ENCODE measurements around the gene MVK. TPM values are rescaled to one million over a fixed set of nuclear protein-coding genes. Genes with fewer than 3 reads are reported as not detected.

Gene MVK
- total and polyA plus RNA-seq, 12 donors = 10.8 to 194 (median 25.2) TPM

DNA sequence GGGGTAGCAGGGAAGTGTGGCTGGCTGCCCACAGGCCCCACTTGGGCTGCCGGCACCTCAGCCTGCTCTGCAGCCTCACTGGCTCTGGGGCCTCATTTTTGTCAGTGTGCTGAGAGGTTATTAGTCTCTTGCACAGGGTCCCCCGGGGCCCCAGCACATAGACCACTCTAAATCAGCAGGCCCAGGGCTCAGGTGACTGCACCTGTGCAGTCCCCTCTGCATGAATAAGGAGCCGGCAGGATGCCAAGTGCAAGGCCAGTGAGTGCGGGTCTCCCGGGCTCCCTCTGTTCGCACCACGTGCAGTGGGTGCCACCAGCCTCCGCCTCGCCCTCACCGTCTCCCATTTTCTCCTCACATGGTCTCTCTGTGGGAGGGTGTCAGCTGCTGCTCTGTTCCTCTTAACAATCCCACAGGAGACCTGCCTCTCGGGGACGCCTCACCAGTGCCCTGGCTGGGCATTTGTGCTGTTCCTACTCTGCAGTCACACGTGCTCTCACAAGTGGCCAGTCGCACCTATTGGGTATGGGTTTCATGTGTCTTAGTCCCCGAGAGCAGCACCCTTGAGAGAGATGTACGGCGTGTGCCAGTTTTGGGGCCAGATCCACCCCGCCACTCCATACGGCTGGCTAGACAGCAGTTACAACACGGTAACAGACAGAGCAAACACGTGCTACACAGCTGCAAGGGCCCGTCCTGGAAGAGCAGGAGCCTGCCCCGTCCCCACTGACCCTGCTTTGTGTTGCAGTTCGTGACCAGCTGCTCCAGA, 40.7 kb upstream of the MVK start:
- no peak for DNase-seq
- Histone ChIP-seq H3K27ac (no peak overlapping the region), H3K9me3 (replicated peaks in 1 of 3) (no peaks in the 10 kb centered on the region), H3K27me3 (no peaks in the 10 kb centered on the region), H3K4me1 (replicated peaks in 1 of 2) (no peaks in the 10 kb centered on the region), H3K36me3 (replicated peaks in 1 of 2) (peaks cover 0 to 37% of the 10 kb centered on the region in 2 donors), H3K4me3 (no peak overlapping the region)
- TF ChIP-seq, protein P1, sequence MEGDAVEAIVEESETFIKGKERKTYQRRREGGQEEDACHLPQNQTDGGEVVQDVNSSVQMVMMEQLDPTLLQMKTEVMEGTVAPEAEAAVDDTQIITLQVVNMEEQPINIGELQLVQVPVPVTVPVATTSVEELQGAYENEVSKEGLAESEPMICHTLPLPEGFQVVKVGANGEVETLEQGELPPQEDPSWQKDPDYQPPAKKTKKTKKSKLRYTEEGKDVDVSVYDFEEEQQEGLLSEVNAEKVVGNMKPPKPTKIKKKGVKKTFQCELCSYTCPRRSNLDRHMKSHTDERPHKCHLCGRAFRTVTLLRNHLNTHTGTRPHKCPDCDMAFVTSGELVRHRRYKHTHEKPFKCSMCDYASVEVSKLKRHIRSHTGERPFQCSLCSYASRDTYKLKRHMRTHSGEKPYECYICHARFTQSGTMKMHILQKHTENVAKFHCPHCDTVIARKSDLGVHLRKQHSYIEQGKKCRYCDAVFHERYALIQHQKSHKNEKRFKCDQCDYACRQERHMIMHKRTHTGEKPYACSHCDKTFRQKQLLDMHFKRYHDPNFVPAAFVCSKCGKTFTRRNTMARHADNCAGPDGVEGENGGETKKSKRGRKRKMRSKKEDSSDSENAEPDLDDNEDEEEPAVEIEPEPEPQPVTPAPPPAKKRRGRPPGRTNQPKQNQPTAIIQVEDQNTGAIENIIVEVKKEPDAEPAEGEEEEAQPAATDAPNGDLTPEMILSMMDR (IDR thresholded peaks at IDR 0.05) = no peak
- no peak for TF ChIP-seq POLR2A (IDR thresholded peaks at IDR 0.05)
- 90 to 97% (median 93%) methylated on average over 15 to 24 of the region's 24 CpGs for WGBS, 4 donors
- intact Hi-C loops (cut with DNase I) = no loop called here

DNA sequence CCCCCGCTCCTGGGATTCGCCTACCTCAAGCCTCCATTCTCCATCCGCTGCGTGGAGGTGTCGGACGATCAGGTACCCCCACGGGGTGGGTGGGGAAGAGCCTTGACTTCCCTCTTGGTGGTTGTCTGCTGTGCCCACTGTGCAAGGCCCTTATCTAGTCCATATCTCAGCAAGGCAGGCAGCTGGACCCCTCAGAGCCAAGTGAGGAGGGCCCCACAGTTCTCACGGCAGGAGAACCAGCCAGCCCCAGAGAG, 40.2 kb upstream of the MVK start:
- WGBS, 4 donors = 93 to 98% (median 96%) methylated on average over 7 to 8 of the region's 8 CpGs
- Histone ChIP-seq H3K27me3 (no peaks in the 10 kb centered on the region), H3K4me1 (replicated peaks in 1 of 2) (no peaks in the 10 kb centered on the region), H3K4me3 (no peak overlapping the region), H3K36me3 (replicated peaks in 1 of 2) (peaks cover 0 to 37% of the 10 kb centered on the region in 2 donors), H3K9me3 (replicated peaks in 1 of 3) (no peaks in the 10 kb centered on the region), H3K27ac (no peak overlapping the region)
- intact Hi-C loops (cut with DNase I) = no loop called here
- no peak for TF ChIP-seq POLR2A (IDR thresholded peaks at IDR 0.05)
- TF ChIP-seq, protein P1 (IDR thresholded peaks at IDR 0.05) = no peak
- no peak for DNase-seq

DNA sequence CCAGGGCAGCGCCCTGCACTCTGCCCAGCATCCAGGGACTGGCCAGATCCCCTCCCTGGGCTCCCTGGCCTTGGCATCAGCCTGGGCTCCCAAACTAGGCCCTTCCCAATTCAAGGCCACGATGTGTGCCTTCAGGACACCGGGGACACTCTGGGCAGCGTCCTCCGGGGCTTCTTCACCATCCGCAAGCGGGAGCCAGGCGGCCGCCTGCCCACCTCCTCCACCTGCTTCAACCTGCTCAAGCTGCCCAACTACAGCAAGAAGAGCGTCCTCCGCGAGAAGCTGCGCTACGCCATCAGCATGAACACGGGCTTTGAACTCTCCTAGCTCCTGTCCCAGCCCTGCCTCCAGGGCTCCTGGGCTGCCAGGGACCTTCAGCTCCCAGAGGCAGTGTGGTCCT, 39.1 kb upstream of the MVK start:
- TF ChIP-seq POLR2A (IDR thresholded peaks at IDR 0.05) = no peak
- TF ChIP-seq, protein P1 (IDR thresholded peaks at IDR 0.05) = no peak
- DNase-seq = no peak
- Histone ChIP-seq H3K9me3 (replicated peaks in 1 of 3) (no peaks in the 10 kb centered on the region), H3K27me3 (no peaks in the 10 kb centered on the region), H3K4me3 (no peak overlapping the region), H3K4me1 (replicated peaks in 1 of 2) (peaks cover 0 to 3% of the 10 kb centered on the region in 2 donors), H3K27ac (no peak overlapping the region), H3K36me3 (replicated peaks in 1 of 2) (peaks cover 0 to 37% of the 10 kb centered on the region in 2 donors)
- intact Hi-C loops (cut with DNase I) = no loop called here
- WGBS, 4 donors = 85 to 98% (median 91%) methylated on average over 11 to 15 of the region's 15 CpGs

DNA sequence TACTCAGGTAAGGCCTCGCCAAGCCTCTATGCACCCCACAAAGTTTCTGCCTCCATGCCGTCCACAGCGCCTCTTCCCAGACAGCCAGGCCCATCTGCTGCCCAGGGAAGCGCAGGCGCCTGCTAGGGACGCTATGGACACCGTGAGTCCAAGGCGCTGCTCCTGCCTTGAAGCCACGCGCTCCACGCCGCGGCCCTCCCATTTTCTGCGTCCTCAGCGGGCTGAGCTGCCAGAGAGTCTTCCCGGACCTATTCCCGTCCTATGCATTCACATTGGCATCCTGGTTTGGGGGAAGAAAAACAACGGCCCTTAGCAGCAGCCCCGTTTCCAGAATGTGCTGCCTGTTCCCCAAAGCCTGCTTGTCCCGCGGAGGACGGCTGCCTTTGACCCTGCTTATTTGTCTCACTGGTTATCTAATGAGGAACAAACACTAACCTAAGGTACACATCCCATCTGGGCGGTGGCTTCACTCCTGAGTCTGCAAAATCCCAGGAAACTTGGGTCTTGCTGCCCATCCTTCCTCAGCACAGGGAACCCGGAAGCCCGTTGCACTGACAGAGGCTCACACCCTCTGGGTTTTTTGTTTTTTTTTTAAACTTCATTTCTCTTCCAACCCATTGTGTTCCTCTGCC, 38.2 kb upstream of the MVK start:
- no peak for DNase-seq

More for the DNA sequence above, 38.2 kb upstream of the MVK start:
- Histone ChIP-seq H3K27me3 (no peaks in the 10 kb centered on the region), H3K4me3 (no peak overlapping the region), H3K27ac (no peak overlapping the region), H3K4me1 (replicated peaks in 1 of 2) (peaks cover 0 to 6% of the 10 kb centered on the region in 2 donors), H3K36me3 (replicated peaks in 1 of 2) (peaks cover 0 to 37% of the 10 kb centered on the region in 2 donors), H3K9me3 (replicated peaks in 1 of 3) (no peaks in the 10 kb centered on the region)
- intact Hi-C loops (cut with DNase I) = no loop called here
- TF ChIP-seq, protein P1 (IDR thresholded peaks at IDR 0.05) = no peak
- TF ChIP-seq POLR2A (IDR thresholded peaks at IDR 0.05) = no peak
- WGBS, 4 donors = 93 to 96% (median 95%) methylated on average over 25 of the region's 25 CpGs

Data from adrenal gland (tissue), 12 donors.